Measurements from ENCODE around the gene IMMT. TPM values are rescaled to one million over a fixed set of nuclear protein-coding genes. Genes with fewer than 3 reads are reported as not detected.

Gene IMMT
- total and polyA plus RNA-seq, 9 of the 15 experiments (the other 6 are each of a cell fraction or from before 2014, with no cell fraction given), result 119 to 294 (median 140) TPM

GRCh38 chr2:86136141-86136540 is 59.1 kb downstream of the IMMT start:
- Histone ChIP-seq H3K9me1 (ENCODE audit: control insufficient read depth, insufficient read depth, low read length) (no peaks in the 10 kb centered on the region), H3K79me2 (ENCODE audit: control insufficient read depth, insufficient read depth, low read length) (no peaks in the 10 kb centered on the region), H3K27ac (ENCODE audit: extremely low read depth, low read depth, low read length) (no peak overlapping the region), H3K27me3 (ENCODE audit: control insufficient read depth in 2 of 2, insufficient read depth in 2 of 2, low read length in 2 of 2) (no peaks in the 10 kb centered on the region), H3K36me3 (ENCODE audit: control insufficient read depth, insufficient read depth, low read length) (peaks cover 98% of the 10 kb centered on the region), H3K9ac (ENCODE audit: insufficient read depth in 1 of 2, low read depth in 2 of 2, low read length in 2 of 2) (no peak overlapping the region), H3K4me2 (ENCODE audit: insufficient read depth, low read length) (no peak overlapping the region), H3K4me3 (no peak overlapping the region), H3K4me1 (replicated peaks in 1 of 2; ENCODE audit: control insufficient read depth in 2 of 2, insufficient read depth in 2 of 2, low read length in 2 of 2) (no peaks in the 10 kb centered on the region), H3K9me3 (replicated peaks; ENCODE audit: control insufficient read depth, insufficient read depth, low read depth, low read length) (no peaks in the 10 kb centered on the region), H4K20me1 (replicated peaks; ENCODE audit: control insufficient read depth, insufficient read depth, low read length) (no peaks in the 10 kb centered on the region), H2AFZ (ENCODE audit: low read depth, low read length) (no peak overlapping the region)
- intact Hi-C loops (cut with micrococcal nuclease) (no loop called here), in situ Hi-C loops (cut with MboI) (no loop called here)
- DNase-seq (ENCODE audit: extremely low read depth in 1 of 4, low spot score in 3 of 4), result no peak
- ChIA-PET CTCF (ENCODE audit: low intra/inter-chr PET ratio) (no interaction called here), POLR2A (interaction anchor here (0.6 to 1.2 kb wide), 4 partner anchors 21 to 383 kb away, joined by 3 to 4 read pairs (median 3); no protein-coding TSS in a partner anchor)
- no TSS peak for BruUV-seq (replicated peaks)
- TF ChIP-seq PTBP1 (IDR thresholded peaks at IDR 0.05; ENCODE audit: low read depth, low read length) (no peak), BCL6 (CRISPR knock-in tag; IDR thresholded peaks at IDR 0.05) (no peak), GATAD2A (IDR thresholded peaks at IDR 0.05) (no peak)
- FAIRE-seq, result no peak
- WGBS (ENCODE audit: insufficient coverage, low coverage, missing lambda C conversion rate), result 93% methylated on average over 2 of the region's 2 CpGs
- no peak for ATAC-seq

- H3K9me1 ChIP-seq (ENCODE audit: control insufficient read depth, insufficient read depth, low read length), result no peaks in the 10 kb centered on the region
- ATAC-seq, result no peak
- peaks cover 100% of the 10 kb centered on the region for H3K36me3 ChIP-seq (ENCODE audit: control insufficient read depth, insufficient read depth, low read length)
- no peaks in the 10 kb centered on the region for H4K20me1 ChIP-seq (replicated peaks; ENCODE audit: control insufficient read depth, insufficient read depth, low read length)
- H3K27ac ChIP-seq (ENCODE audit: extremely low read depth, low read depth, low read length), result no peak overlapping the region
- DNase-seq (ENCODE audit: extremely low read depth in 1 of 4, low spot score in 3 of 4), result no peak
- H2AFZ ChIP-seq (ENCODE audit: low read depth, low read length), result no peak overlapping the region
- no peaks in the 10 kb centered on the region for H3K4me1 ChIP-seq (replicated peaks in 1 of 2; ENCODE audit: control insufficient read depth in 2 of 2, insufficient read depth in 2 of 2, low read length in 2 of 2)
- TF ChIP-seq PHB2 (IDR thresholded peaks at IDR 0.05; ENCODE audit: low read depth) (no peak), HNRNPLL (IDR thresholded peaks at IDR 0.05; ENCODE audit: low read depth, low read length, poor library complexity, severe bottlenecking) (no peak), HEY1 (CRISPR knock-in tag; IDR thresholded peaks at IDR 0.05; ENCODE audit: borderline replicate concordance) (no peak), ZC3H11A (IDR thresholded peaks at IDR 0.05; ENCODE audit: low read depth, low read length) (no peak)
- in situ Hi-C loops (cut with MboI) (no loop called here), intact Hi-C loops (cut with micrococcal nuclease) (no loop called here)
- POLR2A ChIA-PET, result interaction anchor here (0.7 to 1.2 kb wide), 4 partner anchors 26 to 382 kb away, joined by 3 read pairs; partner anchors contain the start of gene POLR1A
- no peak overlapping the region for H3K9ac ChIP-seq (ENCODE audit: insufficient read depth in 1 of 2, low read depth in 2 of 2, low read length in 2 of 2)
- no peaks in the 10 kb centered on the region for H3K79me2 ChIP-seq (ENCODE audit: control insufficient read depth, insufficient read depth, low read length)
- CTCF ChIA-PET (ENCODE audit: low intra/inter-chr PET ratio), result no interaction called here
- H3K4me2 ChIP-seq (ENCODE audit: insufficient read depth, low read length), result no peak overlapping the region
- BruUV-seq (replicated peaks), result no TSS peak
- no peaks in the 10 kb centered on the region for H3K27me3 ChIP-seq (ENCODE audit: control insufficient read depth in 2 of 2, insufficient read depth in 2 of 2, low read length in 2 of 2)
- 91% methylated on average over 5 of the region's 5 CpGs for WGBS (ENCODE audit: insufficient coverage, low coverage, missing lambda C conversion rate)
- no peak for FAIRE-seq
- H3K4me3 ChIP-seq, result no peak overlapping the region
- no peaks in the 10 kb centered on the region for H3K9me3 ChIP-seq (replicated peaks; ENCODE audit: control insufficient read depth, insufficient read depth, low read depth, low read length)
Observed at GRCh38 chr2:86135653-86136052, 59.6 kb downstream of the IMMT start.

Measured in K562 (cell line).